Stimulated activated CD4-positive, alpha-beta T cell treated with anti-CD3 and anti-CD28 coated beads, Interleukin-15, amount 100 ng/mL, for 24 hours (primary cell): Measurements from ENCODE around the gene MOGAT2.

ENCODE experiments used
- DNase-seq: peaks from one replicate; pipeline ENCODE4 v3.0.0-alpha.2; 2020

The MOGAT2 gene

DNA sequence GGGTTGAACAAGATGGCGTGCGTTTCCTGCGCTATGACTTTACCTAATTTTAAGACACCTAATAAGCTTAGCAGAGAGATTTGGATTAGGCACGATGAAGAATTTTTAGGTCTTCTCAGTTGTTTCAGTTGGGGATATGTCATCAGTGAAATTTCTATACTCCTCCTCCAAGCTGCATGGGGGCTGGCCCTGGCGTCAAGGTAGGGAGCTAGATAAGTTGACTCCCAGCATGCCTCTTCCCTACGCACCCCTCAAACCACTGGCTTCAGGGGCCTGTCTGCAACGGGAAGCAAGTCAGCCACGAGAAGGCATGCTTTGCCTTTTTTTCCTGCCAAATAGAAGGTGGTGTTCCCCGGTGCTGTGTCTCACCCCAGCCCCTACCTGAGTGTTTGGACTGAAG, 64.2 kb downstream of the MOGAT2 start:
- no peak for DNase-seq
